ENCODE data around the gene RPL14.
"Not testable (repeated sequence)": the region's sequence is repeated elsewhere in the genome, so short reads cannot be mapped to it uniquely, and the experiment has no call there.

RPL14 gene

DNA sequence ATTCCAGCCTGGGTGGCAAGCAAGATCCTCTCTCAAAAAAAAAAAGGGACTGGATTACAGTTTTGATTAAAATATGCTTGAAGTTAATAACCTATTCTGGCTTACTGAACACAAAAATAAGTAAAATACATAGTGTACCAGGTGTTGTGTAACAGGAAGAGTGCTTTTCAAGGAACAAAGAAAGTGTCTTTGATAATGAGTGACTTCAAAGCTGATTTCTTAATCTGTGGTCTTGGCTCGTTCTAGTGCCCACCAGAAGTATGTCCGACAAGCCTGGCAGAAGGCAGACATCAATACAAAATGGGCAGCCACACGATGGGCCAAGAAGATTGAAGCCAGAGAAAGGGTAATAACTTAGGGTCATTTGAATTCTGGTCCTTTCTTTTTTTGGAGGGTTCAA is 4.0 kb downstream of the RPL14 start:
- H3K4me3 ChIP-seq (ENCODE audit: low read depth, low read length): no peak overlapping the region
- DNase-seq (ENCODE audit: low read depth): no peak
- no peak for TF ChIP-seq CTCF (conservative IDR thresholded peaks at IDR 0.05; ENCODE audit: low read depth, low read length)

- not testable (repeated sequence) for H3K4me3 ChIP-seq (ENCODE audit: low read depth, low read length); DNase-seq (ENCODE audit: low read depth)
These were observed 5.7 kb downstream of the RPL14 start for GRCh38 chr3:40462838-40463237.

GRCh38 chr3:40463579-40463978 is 6.4 kb downstream of the RPL14 start:
- no peak for DNase-seq (ENCODE audit: low read depth)
- no peak overlapping the region for H3K4me3 ChIP-seq (ENCODE audit: low read depth, low read length)
- no peak for TF ChIP-seq CTCF (conservative IDR thresholded peaks at IDR 0.05; ENCODE audit: low read depth, low read length)

DNA sequence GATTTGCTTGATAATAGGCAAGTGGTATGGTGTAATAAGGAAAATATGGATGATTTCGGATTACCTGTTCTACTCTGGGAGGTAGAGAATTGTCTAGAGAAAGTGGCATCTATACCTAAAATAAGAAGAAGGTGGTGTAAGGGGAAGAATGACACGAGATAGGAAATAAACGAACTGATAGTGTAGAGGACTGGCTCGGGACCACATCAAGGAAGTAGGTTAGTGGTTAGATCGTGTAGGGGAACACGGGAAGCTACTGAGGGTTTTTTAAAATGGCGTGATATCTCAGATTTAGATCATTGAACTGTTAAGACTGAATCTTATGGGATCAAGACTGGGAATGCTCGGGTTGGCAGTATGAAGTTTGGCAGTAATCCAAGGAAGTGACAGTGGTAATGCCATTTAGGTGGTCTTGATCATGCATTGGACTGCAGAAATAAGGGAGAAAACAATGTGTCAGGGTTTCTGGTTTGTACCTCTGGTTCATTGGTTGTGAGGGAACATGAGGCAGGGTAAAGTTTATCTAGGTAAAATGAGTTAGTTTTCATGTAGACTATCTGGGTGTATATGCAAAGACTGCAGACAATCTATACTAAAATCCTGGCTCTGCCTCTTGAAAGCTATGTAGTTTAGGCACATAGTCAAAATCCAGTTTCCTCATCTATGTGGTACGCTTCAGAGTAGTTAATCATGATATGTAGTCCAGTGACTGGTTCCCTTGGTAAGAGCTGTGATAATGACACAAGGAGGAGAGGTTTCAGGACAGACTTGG is 7.4 kb downstream of the RPL14 start:
- DNase-seq (ENCODE audit: low read depth): no peak
- no peak for TF ChIP-seq CTCF (conservative IDR thresholded peaks at IDR 0.05; ENCODE audit: low read depth, low read length)
- H3K4me3 ChIP-seq (ENCODE audit: low read depth, low read length): no peak overlapping the region

- TF ChIP-seq CTCF (conservative IDR thresholded peaks at IDR 0.05; ENCODE audit: low read depth, low read length): no peak
- no peak overlapping the region for H3K4me3 ChIP-seq (ENCODE audit: low read depth, low read length)
- DNase-seq (ENCODE audit: low read depth): no peak
These were observed 7.9 kb downstream of the RPL14 start for GRCh38 chr3:40465111-40465407.

GRCh38 chr3:40465456-40465855 is 8.3 kb downstream of the RPL14 start:
- no peak for TF ChIP-seq CTCF (conservative IDR thresholded peaks at IDR 0.05; ENCODE audit: low read depth, low read length)
- no peak overlapping the region for H3K4me3 ChIP-seq (ENCODE audit: low read depth, low read length)
- DNase-seq (ENCODE audit: low read depth): no peak

GRCh38 chr3:40468018-40468417 is 10.9 kb downstream of the RPL14 start:
- no peak for DNase-seq (ENCODE audit: low read depth)
- no peak overlapping the region for H3K4me3 ChIP-seq (ENCODE audit: low read depth, low read length)
- no peak for TF ChIP-seq CTCF (conservative IDR thresholded peaks at IDR 0.05; ENCODE audit: low read depth, low read length)

Data from choroid plexus epithelial cell (primary cell).